NCI-H187 (cell line): ENCODE measurements around the gene CIAO1.
"Not testable (repeated sequence)": the region's sequence is repeated elsewhere in the genome, so short reads cannot be mapped to it uniquely, and the experiment has no call there.

ENCODE experiments used
- DNase-seq, 2 experiments: peaks; one replicate each; lab custom pipeline; 2025; lab: John Stamatoyannopoulos, UW

The CIAO1 gene

DNA sequence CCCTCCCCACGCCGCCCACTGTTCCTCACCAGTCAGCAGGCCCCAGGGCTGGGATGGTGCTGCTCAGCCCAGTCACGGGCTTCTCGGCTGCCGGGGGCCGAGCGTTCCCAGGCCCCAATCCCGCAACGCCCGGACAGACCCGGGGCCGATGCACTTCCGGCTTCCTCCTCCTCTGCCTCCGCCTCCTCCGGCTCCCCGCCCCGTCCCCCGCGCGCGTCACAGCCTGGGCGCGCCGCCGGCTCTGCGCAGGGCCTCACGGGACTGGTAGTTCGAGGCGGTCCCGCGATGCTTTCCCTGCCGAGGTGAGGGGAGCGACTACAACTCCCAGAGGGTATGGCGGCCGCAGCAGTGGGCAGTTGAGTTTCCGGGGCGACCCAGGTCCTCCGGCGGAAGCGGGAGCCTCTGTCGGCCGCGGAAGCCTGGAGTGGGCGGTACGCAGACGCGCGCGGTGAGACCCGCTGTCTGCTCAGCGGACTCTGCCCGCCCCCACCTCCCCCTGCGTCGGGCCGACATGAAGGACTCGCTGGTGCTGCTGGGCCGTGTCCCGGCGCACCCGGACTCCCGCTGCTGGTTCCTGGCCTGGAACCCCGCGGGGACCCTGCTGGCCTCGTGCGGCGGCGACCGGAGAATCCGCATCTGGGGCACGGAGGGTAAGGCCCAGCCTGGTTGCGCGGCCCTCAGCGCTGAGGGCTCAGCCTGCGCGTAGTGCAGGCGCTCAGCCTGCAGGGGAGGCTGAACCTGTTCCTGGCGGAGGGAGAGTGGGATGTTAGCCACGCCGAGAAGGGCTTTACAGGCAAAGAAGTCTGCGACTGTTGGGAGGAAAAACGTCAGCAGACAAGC, at the start of gene CIAO1, which contains the start of gene TMEM127:
TSS of gene CIAO1 (plus strand) at position 386 of the 840 bp plus-strand sequence. CDS start at position 512, 126 bp downstream.
TSS of gene TMEM127 (minus strand) at position 158 of the 840 bp plus-strand sequence. CDS start 616 bp downstream, outside the sequence.
- DNase-seq: peak; percentile 72 to 91

DNA sequence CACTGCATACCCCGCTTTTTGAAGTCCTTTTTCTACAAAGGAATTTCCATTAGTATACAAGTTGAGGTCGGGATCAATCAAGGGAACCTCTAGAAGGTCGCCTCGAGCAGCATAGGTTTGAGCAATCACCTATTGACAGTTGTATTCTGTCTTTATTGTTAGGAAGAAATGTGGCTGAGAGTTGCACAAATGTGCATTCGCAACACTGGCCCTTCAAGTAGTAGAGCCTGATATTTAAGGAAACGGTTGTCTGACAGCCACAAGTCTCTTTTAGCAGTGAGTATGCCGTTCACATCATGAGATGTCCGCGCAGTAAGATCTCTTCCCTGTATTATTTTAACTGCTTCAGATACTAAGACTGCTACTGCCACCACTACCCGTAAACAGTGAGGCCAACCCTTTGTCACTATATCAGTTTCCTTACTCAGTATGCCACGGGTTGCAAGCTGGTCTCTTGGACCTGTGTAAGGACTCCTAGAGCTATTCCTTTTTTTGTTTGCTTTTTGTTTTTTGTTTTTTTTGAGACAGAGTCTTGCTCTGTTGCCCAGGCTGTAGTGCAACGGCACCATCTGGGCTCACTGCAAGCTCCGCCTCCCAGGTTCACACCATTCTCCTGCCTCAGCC, 47.4 kb upstream of the CIAO1 start:
- DNase-seq: no peak

DNA sequence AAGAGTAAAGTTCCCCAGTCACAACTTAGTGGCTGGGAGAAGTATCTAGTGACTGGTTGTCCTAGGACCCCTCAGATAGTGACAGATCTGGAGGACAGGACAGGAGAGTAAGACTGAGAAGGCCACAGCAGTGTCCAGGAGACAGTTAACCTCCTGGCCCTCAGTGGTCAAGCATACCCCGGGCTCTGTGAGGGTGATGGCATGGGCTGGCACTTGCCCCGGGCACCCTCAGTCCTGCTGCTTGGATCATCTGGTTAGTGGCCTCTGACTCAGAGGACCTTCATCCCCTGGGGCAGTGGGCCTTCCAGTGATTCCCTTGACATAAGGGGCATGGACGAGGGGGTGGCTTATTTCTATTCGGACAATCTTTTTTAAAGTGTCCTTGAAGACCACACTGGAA, 46.1 kb upstream of the CIAO1 start:
- DNase-seq: not testable (repeated sequence)

DNA sequence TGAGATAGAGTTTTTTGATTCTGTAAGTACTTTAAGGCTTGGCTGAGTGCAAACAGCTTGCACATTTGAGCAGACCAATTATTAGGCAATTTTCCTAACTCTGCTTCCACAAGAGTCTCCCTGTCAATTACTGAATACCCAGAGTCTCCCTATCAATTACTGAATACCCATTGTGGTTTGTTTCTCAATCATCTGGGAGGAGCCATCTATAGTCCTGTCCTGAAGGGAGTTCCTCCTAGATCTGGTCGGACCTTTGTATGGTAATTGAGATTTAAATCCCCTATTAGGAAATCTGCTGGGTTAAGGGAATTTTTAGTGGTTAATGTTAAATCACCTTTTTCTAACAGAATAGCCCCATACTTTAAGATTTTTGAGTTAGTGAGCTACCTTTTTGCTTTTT, 44.9 kb upstream of the CIAO1 start:
- not testable (repeated sequence) for DNase-seq

DNA sequence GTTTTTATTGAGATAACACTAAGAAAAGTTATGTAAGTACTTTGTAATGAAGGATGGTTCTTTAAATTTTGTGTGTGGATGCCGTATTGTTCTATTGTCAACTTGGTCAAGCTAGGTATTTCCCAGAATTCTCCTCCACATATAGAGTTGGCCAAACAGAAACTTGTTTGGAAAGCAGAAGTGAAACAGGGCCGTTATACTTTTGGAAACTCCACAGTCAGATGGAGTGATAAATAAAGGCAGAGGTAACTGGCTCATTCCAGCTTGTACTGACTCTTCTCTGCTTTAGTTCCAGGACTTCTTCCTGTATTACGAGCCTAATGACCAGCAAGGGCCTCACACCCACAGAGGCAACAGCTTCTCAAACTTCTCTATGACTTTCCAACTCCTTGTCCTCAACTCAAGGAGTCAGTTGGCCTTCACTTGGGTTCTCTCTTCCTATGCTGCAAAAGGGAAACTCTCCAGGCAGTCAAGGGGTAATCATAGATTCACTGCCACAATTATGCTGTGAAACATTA, 41.0 kb upstream of the CIAO1 start:
- DNase-seq: no peak

DNA sequence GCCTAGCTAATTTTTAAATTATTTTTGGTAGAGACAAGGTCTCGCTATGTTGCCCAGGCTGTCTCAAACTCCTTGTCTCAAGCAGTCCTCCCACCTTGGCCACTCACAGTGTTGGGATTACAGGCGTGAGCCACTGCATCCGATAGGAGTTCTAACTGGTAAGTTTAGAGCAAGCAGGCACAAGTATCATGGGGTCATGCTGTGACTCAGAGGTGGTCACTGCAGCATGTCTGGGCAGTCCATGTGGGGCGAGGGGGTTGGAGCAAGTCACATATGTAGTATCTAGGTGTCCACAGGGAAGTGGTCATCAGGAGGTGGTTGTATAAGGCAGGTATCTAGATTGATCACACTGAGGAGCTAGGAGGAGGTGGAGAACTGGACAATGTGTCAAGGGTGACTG, 34.7 kb upstream of the CIAO1 start:
- DNase-seq: no peak

DNA sequence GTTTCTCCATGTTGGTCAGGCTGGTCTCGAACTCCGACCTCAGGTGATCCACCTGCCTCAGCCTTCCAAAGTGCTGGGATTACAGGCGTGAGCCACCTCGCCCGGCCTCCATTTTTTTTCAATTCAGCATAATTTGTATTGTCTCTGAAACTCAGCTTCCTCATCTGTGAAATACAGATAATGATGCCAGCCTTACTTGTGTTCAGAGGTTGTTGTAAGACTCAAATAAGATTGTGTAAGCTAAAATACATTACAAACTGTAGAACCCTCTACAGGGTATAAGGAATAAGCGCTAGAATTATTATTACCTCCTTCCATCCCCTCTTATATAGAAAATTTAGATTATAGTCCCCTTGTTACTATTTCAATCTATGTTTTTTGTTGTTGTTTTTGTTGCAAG, 32.6 kb upstream of the CIAO1 start:
- DNase-seq: no peak

DNA sequence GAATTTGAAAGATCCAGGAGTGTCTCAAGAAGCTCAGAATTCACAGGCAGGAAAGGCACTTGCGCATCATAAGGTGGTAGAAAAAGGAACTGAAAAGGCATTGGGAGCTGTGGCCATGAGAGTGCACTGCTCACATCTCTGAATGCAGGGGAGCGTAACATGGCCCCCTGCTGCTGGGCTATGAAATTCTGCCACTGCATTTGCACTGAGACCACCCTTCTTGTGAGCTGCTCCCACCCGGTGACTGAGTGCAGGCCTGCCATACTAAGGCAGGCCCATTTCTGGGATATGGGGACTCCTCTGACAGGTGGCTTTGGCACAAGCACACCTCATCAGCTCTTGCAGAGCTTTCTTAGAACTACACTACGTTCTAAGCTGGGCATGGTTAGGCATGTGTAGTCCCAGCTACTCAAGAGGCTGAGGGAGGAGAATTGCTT, 32.1 kb upstream of the CIAO1 start:
- DNase-seq: no peak

DNA sequence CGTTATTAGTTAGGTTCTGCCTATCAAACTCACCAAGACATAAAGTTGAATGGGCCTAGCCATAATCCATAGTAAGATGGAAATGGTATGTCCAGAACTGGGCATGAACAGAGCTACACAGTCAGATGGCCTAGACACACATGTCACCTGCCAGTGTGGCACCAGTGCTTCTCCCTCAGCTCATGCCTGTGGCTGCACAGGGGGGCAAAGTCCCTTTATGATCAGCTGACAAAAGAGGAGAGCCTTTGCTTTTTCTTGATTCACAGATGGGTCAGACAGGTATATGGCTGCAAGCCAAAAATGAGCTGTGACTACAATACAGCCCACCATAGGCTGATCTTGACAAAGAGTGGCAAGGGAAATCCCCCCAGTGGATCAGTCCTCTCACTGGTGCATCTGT, 29.1 kb upstream of the CIAO1 start:
- no peak for DNase-seq

DNA sequence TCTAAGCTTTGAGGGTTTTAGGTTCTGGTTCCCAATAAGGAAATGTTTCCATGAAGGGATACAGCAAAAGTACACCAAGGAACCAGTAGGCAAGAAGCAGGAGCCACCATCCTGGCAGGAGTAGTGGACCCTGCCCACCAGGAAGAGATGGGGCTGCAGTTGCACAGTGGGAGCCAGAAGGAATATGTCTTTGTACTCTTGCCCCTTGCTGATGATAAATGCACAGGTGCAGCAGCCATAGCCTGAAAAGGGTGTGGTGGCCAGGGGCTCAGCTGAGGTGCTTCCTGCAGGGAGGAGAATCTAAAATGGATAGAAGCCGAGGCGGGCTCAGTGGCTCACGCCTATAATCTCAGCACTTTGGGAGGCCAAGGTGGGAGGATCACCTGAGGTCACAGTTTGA, 27.8 kb upstream of the CIAO1 start:
- DNase-seq: no peak

DNA sequence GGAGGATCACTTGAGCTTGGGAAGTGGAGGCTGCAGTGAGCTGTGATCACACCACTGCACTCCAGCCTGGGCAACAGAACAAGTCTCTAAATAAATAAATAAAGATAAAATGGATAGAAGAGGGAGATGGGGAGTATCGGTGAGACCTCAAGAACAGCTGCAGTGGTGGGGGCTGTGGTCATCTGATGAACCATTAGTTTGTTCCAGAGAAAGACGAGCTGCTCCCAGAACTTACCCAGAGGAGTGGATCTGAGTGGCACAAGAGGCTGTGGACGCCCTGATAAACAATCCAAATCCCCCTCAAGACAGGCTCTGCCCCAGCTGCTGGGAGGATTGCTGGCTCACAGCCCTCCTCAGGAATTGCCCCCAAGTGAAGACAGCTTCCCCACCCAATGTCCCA, 26.9 kb upstream of the CIAO1 start:
- no peak for DNase-seq

DNA sequence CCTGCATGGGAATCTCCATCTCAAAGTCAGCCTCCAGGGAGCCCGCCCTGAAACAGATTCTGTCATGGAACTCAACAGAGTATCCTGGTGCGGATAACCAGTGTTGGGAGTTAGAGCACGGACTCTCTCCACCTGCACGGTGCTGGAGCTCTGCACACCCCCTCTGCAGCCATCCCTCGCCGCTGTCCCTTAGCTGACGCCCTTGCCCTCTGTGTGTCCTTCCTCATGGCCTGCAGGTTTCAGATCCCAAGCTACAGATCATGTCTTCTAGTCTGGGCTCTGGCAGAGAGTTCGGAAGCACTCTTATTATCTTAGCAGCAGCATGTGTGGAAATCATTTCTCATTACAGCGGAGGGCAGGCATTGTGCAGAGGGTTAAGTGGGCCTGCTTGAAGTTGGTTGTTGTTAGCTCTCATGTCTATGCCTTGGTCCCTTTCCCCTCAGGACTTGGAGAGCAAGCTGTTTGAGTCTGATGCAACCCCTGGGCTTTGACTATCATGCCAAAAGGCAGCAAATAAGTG, 26.2 kb upstream of the CIAO1 start:
- DNase-seq: no peak

DNA sequence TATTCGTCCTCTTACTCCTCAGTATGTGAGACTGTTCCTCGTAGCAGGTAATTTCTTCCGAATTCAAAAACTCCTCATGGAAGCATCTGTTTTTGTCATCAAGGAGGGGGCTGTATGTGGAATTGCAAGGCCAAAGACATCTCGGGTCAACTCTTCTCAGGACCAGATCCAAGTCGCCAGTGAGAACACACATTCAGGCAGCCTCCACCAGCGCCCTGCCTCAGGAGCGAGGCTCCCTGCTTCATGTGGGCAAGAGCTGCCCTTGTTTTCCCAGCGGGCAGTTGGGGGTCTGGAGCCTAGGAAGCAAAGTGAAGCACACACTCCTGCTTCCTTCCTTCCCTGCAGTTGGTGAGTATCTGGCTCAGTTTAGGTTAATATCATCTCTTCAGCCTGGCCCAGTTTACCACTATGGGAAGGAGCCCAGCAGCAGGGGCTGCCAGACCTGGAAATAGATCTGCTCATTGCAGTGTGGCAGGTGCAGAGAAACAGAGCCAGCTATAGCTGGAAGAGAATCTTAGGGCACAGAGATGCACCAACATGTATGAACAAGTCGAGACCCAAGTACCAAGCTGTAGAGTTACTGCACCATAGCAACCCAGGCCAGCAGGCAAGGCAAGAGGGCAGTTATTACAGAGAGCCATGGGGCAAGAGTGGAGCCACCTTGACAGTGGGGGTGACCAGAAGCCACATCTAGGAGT, 25.5 kb upstream of the CIAO1 start:
- no peak for DNase-seq

DNA sequence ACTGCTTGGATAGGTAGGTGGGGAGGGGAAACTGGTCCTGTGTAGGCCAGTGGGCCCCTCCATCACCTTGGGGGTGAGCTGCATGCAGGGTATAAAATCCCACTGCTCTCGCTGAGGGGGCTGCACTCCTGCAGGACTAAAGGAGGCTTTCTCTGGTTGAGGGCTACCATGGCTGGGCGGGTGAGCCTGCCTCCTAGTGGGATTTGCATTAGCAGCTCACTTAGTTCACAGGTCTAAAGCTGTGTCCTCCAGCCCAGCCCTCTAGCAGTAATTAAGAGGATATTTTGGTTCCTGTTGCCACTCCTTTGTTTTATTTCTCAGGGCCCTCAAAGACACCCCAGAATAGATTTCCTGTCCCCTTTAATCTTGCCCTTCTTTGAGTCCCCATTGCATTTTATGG, 24.8 kb upstream of the CIAO1 start:
- DNase-seq: no peak

DNA sequence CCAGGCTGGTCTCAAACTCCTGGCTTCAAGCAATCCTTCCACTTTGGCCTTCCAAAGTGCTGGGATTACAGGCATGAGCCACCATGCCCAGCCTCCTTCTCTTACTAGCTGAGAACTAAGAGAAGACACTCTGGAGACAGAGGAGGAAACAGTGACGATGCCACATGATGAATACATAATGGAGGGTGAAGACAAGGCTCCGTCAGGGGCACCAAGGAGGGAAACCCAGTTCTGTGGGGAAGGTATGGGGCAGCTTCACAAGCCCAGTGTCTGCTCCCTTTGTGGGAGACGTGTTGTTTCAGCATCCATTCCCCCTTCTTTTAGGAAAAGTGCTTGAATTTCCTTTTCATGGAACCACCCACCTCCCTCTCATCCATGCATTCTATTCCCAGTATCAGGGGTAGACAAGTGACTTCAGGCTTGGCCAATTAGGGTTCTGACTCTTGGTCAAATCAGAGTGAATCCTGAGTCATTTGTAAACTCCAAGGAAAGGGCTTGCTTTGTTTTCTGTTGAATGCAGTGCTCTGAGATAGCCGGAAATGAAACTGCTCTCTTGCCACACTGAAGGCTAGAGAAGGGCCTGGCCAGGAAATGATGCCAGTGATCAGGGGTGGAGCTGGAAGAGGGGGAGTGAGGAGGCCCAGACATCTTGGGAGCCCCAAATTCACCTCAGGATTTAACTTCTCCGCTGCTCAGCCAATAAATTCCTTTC, 24.0 kb upstream of the CIAO1 start:
- DNase-seq: no peak

DNA sequence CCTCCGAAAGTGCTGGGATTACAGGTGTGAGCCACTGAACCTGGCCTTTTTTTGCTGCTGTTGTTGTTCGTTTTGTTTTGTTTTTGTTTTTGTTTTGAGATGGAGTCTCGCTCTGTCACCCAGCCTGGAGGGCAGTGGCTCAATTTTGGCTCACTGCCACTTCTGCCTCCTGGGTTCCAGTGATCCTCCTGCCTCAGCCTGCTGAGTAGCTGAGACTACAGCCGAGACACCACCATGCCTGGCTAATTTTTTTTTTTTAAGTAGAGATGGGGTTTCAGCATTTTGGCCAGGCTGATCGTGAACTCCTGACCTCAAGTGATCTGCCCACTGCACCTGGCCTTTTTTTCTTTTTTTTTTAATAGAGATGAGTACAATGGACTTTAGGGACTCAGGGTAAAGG, 22.2 kb upstream of the CIAO1 start:
- no peak for DNase-seq

DNA sequence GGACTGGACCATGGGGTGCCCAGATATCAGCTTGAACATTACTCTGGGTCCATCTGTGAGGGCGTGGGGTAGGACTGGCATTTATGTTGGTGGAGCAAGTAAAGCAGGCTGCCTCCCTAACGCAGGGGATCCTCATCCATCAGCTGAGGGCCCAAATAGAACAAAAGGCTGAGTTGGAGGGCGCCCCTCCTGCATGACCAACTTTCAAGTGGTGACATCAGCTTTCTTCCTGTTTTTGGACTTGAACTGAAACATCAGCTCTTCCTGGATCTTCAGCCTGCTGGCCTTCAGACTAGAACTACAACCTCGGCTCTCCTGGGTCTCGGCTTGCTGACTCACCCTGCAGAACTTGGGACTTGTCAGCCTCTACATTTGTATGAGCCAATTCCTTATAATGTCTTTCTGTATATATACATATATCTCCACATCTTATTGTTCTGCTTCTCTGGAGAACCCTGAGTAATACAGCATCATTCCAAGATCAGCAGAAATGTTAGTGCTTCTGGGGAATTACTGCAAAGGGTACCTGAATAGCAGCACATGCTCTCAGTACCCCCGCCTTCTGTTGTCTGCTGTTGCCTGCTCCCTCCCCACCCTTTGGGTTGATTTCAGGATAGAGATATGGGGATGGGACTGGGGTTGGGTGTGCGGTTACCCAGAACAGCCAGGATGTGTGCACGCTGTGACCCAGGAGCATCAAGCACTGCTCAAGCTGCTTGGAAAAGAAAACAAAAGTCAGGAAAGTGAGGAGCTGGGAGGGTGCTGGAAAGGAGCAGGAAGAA, 20.2 kb upstream of the CIAO1 start:
- no peak for DNase-seq

DNA sequence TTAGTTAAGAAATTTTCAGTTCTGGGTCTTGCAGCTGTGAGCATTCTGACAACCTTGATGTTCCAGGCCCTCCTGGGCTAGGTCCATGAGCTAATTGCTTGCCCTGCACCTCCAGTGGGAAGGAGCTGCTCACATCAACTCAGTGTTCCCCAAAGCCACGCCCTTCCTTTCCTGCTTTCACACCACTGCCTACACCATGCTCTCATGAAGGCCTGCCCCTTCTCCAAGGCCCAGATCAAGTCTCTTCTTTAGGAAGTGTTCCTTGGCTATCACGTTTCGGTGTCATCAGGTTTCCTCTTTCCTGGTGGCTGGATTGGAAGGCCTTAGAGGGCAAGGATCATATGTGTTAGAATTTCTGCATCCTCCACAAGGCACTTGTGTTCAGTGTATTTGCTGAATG, 19.0 kb upstream of the CIAO1 start:
- no peak for DNase-seq

DNA sequence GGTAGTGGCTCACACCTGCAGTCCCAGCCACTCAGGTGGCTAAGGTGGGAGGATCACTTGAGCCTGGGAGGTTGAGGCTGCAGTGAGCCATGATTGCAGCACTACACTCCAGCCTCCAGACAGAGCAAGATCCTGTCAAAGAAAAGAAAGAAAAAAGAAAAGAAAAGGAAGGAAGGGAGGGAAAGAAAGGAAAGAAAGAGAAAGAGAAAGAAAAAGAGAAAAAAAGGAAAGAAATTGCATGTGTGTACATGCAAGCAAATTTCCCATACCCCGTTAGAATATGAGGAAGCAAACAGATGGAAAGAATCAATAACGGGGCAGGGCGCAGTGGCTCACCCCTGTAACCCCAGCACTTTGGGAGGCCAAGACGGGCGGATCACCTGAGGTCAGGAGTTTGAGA, 18.1 kb upstream of the CIAO1 start:
- no peak for DNase-seq

DNA sequence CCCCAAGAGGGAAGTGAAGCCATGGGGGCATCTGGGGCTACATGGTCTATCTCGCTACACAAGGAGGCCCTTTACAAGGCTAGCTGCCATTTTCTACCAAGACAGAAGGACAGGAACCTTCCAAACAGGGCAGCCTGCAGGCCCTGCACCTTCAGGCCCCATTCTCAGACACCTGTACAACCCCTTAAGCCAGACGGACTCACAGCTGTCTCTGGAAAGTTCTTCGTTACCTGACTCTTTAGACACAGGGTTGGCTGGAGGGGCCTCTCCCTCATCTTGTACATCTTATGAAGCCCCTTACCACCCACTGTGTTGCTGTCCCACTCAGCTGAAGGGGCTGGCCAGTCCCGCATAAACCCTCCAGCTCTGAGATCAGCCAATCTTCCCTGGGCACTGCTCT, 17.4 kb upstream of the CIAO1 start:
- no peak for DNase-seq

DNA sequence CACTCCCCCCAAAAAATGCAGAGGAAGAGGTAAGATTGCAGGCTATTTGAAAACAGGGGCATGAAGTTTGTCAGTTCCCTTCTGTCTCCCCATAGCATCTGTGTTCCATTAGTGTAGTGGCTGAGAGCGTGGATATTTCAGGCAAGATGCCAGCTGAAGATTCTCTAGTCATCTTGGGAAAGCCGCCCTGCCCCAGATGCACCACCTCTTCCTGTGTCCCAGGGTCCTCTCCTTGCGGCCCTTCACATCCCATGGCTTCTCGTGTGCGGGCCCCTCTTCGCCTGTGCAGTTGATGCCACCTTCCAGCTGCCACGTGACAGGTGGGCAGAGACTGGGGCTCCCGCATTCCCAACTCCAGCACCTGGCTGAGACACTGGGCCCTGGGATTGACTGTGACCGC, 16.4 kb upstream of the CIAO1 start:
- no peak for DNase-seq
